Prostate gland (tissue), 2 donors: ENCODE measurements around the gene ANXA4.

Experiments used
- POLR2A ChIP-seq: fragments of 450-650 bp; IDR thresholded peaks from one replicate; pipeline ENCODE4 v1.6.1; 2016; ENCODE audit warnings: antibody characterized with exemption, mild to moderate bottlenecking
- POLR2AphosphoS5 ChIP-seq: sonication (generic); formaldehyde crosslinking; IDR thresholded peaks from one replicate; pipeline ENCODE4 v1.6.1; 2017; ENCODE audit warnings: antibody characterized with exemption
- TF ChIP-seq, protein P1 (sequence below), 4 experiments: fragments of 200-600 bp in 2 of 4; fragments of 450-650 bp in 2 of 4; sonication (generic) in 2 of 4; IDR thresholded peaks; 1 replicate in 3 of 4; 2 replicates in 1 of 4; pipeline ENCODE4 v1.5.1; 2016 to 2019; ENCODE audit warnings: antibody characterized with exemption in 4 of 4, mild to moderate bottlenecking in 2 of 4, moderate library complexity in 2 of 4

- TF ChIP-seq, protein P1, sequence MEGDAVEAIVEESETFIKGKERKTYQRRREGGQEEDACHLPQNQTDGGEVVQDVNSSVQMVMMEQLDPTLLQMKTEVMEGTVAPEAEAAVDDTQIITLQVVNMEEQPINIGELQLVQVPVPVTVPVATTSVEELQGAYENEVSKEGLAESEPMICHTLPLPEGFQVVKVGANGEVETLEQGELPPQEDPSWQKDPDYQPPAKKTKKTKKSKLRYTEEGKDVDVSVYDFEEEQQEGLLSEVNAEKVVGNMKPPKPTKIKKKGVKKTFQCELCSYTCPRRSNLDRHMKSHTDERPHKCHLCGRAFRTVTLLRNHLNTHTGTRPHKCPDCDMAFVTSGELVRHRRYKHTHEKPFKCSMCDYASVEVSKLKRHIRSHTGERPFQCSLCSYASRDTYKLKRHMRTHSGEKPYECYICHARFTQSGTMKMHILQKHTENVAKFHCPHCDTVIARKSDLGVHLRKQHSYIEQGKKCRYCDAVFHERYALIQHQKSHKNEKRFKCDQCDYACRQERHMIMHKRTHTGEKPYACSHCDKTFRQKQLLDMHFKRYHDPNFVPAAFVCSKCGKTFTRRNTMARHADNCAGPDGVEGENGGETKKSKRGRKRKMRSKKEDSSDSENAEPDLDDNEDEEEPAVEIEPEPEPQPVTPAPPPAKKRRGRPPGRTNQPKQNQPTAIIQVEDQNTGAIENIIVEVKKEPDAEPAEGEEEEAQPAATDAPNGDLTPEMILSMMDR (IDR thresholded peaks at IDR 0.05) = no peak
- TF ChIP-seq POLR2A = no peak
- no peak for TF ChIP-seq POLR2AphosphoS5
These were observed 11.9 kb downstream of the ANXA4 start for GRCh38 chr2:69753659-69754363.
